GM12878 (cell line): ENCODE data around the gene SPATA1. TPM values are rescaled to one million over a fixed set of nuclear protein-coding genes. Genes with fewer than 3 reads are reported as not detected.

Experiments
- ATAC-seq: fragments of 200-7000 bp; cut with Tn5 transposase; 3 replicates; pipeline ENCODE4 v1.9.1; 2020; ENCODE audit warnings: mild to moderate bottlenecking, moderate library complexity
- BruUV-seq: library from RNA; stranded (reverse); fragments of 400-500 nt; replicated peaks from 2 replicates; lab custom pipeline; 2021; lab: Mats Ljungman, UMichigan
- CTCF ChIA-PET: fragments of 300-600 bp; sonication (Branson Sonifier 250); formaldehyde crosslinking; extraction: SDS; loops from one replicate; lab custom pipeline; 2021; ENCODE audit warnings: inconsistent platforms; lab: Yijun Ruan, JAX
- POLR2A ChIA-PET: fragments of 350-600 bp; formaldehyde crosslinking; extraction: SDS; loops from one replicate; lab custom pipeline; 2021; ENCODE audit warnings: inconsistent platforms; lab: Charles Lee
- RAD21 ChIA-PET: fragments of 300-600 bp; sonication (Branson Sonifier 250); formaldehyde crosslinking; loops from one replicate; lab custom pipeline; 2023; ENCODE audit warnings: antibody characterized with exemption; ENCODE audit not compliant: unreplicated experiment; lab: Charles Lee
- SMC1A ChIA-PET: fragments of 300-600 bp; sonication (Branson Sonifier 250); formaldehyde crosslinking; loops from one replicate; lab custom pipeline; 2023; ENCODE audit not compliant: unreplicated experiment, uncharacterized antibody; lab: Charles Lee
- DNase-seq: peaks from one replicate; pipeline ENCODE4 v3.0.0-alpha.2; 2011; ENCODE audit warnings: low read depth, low spot score
- FAIRE-seq: peaks from 3 replicates; lab custom pipeline; 2011; peaks lifted over from hg19 to GRCh38; lab: Jason Lieb, UNC
- H2AFZ ChIP-seq: 2 replicates; pipeline ENCODE4 v1.6.0; 2011; ENCODE audit warnings: low read depth, low read length, control low read depth; ENCODE audit not compliant: control insufficient read depth
- H3K27ac ChIP-seq: 2 replicates; pipeline ENCODE4 v1.5.1; 2011; ENCODE audit warnings: control low read depth; ENCODE audit not compliant: control insufficient read depth, insufficient read depth
- H3K27me3 ChIP-seq, 2 experiments: replicated peaks in 1 of 2; 2 replicates each; pipeline versions ENCODE4 v1.6.0 to v1.6.1; 2011; ENCODE audit warnings: low read length in 1 of 2; ENCODE audit not compliant: control insufficient read depth in 2 of 2, insufficient read depth in 2 of 2
- H3K36me3 ChIP-seq, 2 experiments: 2 replicates each; pipeline ENCODE4 v1.5.1; 2011; ENCODE audit warnings: low read length in 1 of 2; ENCODE audit not compliant: control insufficient read depth in 2 of 2, insufficient read depth in 2 of 2
- H3K4me1 ChIP-seq: 2 replicates; pipeline ENCODE4 v1.6.1; 2011; ENCODE audit warnings: mild to moderate bottlenecking, low read length, moderate library complexity, mixed read lengths; ENCODE audit not compliant: control insufficient read depth, insufficient read depth
- H3K4me2 ChIP-seq: 2 replicates; pipeline ENCODE4 v1.6.0; 2011; ENCODE audit warnings: control low read depth; ENCODE audit not compliant: control insufficient read depth, insufficient read depth
- H3K4me3 ChIP-seq: fragments of 200-600 bp; sonication (generic); 2 replicates; pipeline ENCODE4 v1.5.1; 2016
- H3K79me2 ChIP-seq: 2 replicates; pipeline ENCODE4 v1.6.0; 2011; ENCODE audit warnings: low read length; ENCODE audit not compliant: control insufficient read depth, insufficient read depth
- H3K9ac ChIP-seq: 2 replicates; pipeline ENCODE4 v1.8.0; 2011; ENCODE audit warnings: low read length, control low read depth, mixed read lengths; ENCODE audit not compliant: control insufficient read depth, insufficient read depth
- H3K9me3 ChIP-seq: replicated peaks from 3 replicates; pipeline ENCODE4 v1.5.1; 2011; ENCODE audit warnings: mild to moderate bottlenecking, low read length; ENCODE audit not compliant: control insufficient read depth, insufficient read depth
- H4K20me1 ChIP-seq: 2 replicates; pipeline ENCODE4 v1.6.0; 2011; ENCODE audit not compliant: control insufficient read depth, insufficient read depth
- BCLAF1 ChIP-seq: fragments of 450-650 bp; IDR thresholded peaks from 2 replicates; pipeline ENCODE4 v1.6.1; 2017; ENCODE audit warnings: antibody characterized with exemption, mild to moderate bottlenecking, moderate library complexity
- CBX3 ChIP-seq: fragments of 200-600 bp; sonication (generic); IDR thresholded peaks from 2 replicates; pipeline ENCODE4 v1.6.1; 2016; ENCODE audit warnings: low read depth, borderline replicate concordance
- CHD2 ChIP-seq: IDR thresholded peaks from 2 replicates; pipeline ENCODE4 v1.6.1; 2011; ENCODE audit warnings: low read depth, low read length, improper control_type of control experiment, borderline replicate concordance
- CHD4 ChIP-seq: fragments of 200-600 bp; sonication (generic); IDR thresholded peaks from 2 replicates; pipeline ENCODE4 v1.6.1; 2016; ENCODE audit warnings: mild to moderate bottlenecking
- FOXM1 ChIP-seq: IDR thresholded peaks from 2 replicates; pipeline ENCODE4 v1.6.1; 2012; ENCODE audit warnings: low read depth, mild to moderate bottlenecking, inconsistent platforms, low read length, moderate library complexity
- NKRF ChIP-seq: fragments of 450-650 bp; conservative IDR thresholded peaks from 2 replicates; pipeline ENCODE4 v1.6.1; 2017; ENCODE audit warnings: mild to moderate bottlenecking, moderate library complexity
- NR2C2 ChIP-seq: IDR thresholded peaks from 2 replicates; pipeline ENCODE4 v1.6.1; 2011; ENCODE audit warnings: borderline replicate concordance, low read depth; ENCODE audit not compliant: control insufficient read depth, insufficient read length
- PML ChIP-seq: IDR thresholded peaks from 2 replicates; pipeline ENCODE4 v1.6.1; 2012; ENCODE audit warnings: low read length, inconsistent platforms
- RAD51 ChIP-seq: fragments of 450-650 bp; IDR thresholded peaks from 2 replicates; pipeline ENCODE4 v1.6.1; 2016; ENCODE audit warnings: moderate library complexity, mild to moderate bottlenecking, inconsistent platforms
- SMAD1 ChIP-seq: fragments of 450-650 bp; IDR thresholded peaks from 2 replicates; pipeline ENCODE4 v1.6.1; 2018; ENCODE audit warnings: mild to moderate bottlenecking, low read depth; ENCODE audit not compliant: partially characterized antibody
- STAT1 ChIP-seq: fragments of 450-650 bp; conservative IDR thresholded peaks from 2 replicates; pipeline ENCODE4 v1.6.1; 2014; ENCODE audit warnings: antibody characterized with exemption, mild to moderate bottlenecking
- ZBED1 ChIP-seq: IDR thresholded peaks from 2 replicates; pipeline ENCODE4 v1.6.1; 2016; ENCODE audit warnings: borderline replicate concordance
- WGBS: methylation state at CpG from one replicate; pipeline ENCODE4 v1.1.6; 2016; ENCODE audit warnings: low lambda C conversion rate; ENCODE audit not compliant: insufficient replicate concordance, insufficient coverage; ENCODE audit errors: missing lambda C conversion rate; 5-methylcytosine and 5-hydroxymethylcytosine counted together
- in situ Hi-C: fragments of 300-500 bp; cut with MboI; formaldehyde crosslinking; loops from 9 replicates; pipeline ENCODE4 v1.14.3; 2018; ENCODE audit warnings: mixed read lengths
- intact Hi-C: fragments of 100-400 bp; cut with micrococcal nuclease; formaldehyde crosslinking; loops from one replicate; pipeline ENCODE4 v1.14.2; 2022; ENCODE audit not compliant: unreplicated experiment
- polyA plus RNA-seq, 11 experiments: library from polyadenylated mRNA; depleted of rRNA in 4 of 11; unstranded in 6 of 11; stranded (reverse) in 5 of 11; fragments of >200 nt; fragmentation: Nextera tagmentation in 4 of 11; fragmentation: Illumina TruSeq in 1 of 11; extraction: Ambion mirVana in 4 of 11; extraction: Trizol in 1 of 11; gene quantifications; 1 replicate in 1 of 11; 2 replicates in 10 of 11; pipeline versions ENCODE4 v1.2.1 to v1.2.3, GENCODE V29; 2011 to 2016; ENCODE audit warnings: inconsistent platforms in 2 of 11, missing spikeins in 2 of 11, low read depth in 1 of 11
- total RNA-seq, 4 experiments: library from RNA; depleted of rRNA in 3 of 4; stranded (reverse); fragments of >200 nt in 3 of 4; fragmentation: Illumina TruSeq in 1 of 4; extraction: Trizol in 1 of 4; gene quantifications; 2 replicates each; pipeline versions ENCODE4 v1.2.1 to v1.2.3, GENCODE V29; 2013 to 2021

The SPATA1 gene
- total and polyA plus RNA-seq, 10 of the 15 experiments (the other 5 are each of a cell fraction or from before 2014, with no cell fraction given): 0.74 to 2.4 (median 1.9) TPM

- no peaks in the 10 kb centered on the region for H3K4me1 ChIP-seq
- TF ChIP-seq CBX3 (no peak), CHD2 (no peak), RAD51 (no peak), BCLAF1 (no peak), ZBED1 (no peak), FOXM1 (no peak), CHD4 (no peak), STAT1 (no peak), NR2C2 (no peak), NKRF (no peak), SMAD1 (no peak), PML (no peak)
- TF ChIP-seq, all 136 proteins: peak for 0
- RAD21 ChIA-PET: no interaction called here
- in situ Hi-C loops (no loop called here), intact Hi-C loops (no loop called here)
- no peak overlapping the region for H3K27ac ChIP-seq
- H3K4me3 ChIP-seq: no peak overlapping the region
- no peaks in the 10 kb centered on the region for H3K79me2 ChIP-seq
- H4K20me1 ChIP-seq: no peaks in the 10 kb centered on the region
- POLR2A ChIA-PET: no interaction called here
- DNase-seq (no peak), ATAC-seq (no peak), FAIRE-seq (no peak)
- 72% methylated on average over 2 of the region's 2 CpGs for whole genome bisulfite sequencing
- CTCF ChIA-PET: interaction anchor here (1.4 to 1.7 kb wide), 2 partner anchors 11 to 47 kb away, joined by 4 to 5 read pairs; no protein-coding TSS in a partner anchor
- H3K4me2 ChIP-seq: no peak overlapping the region
- no peak overlapping the region for H2AFZ ChIP-seq
- no peak overlapping the region for H3K9ac ChIP-seq
- H3K36me3 ChIP-seq: no peaks in the 10 kb centered on the region; a peak in 1 of 4 replicates
- no TSS peak for BruUV-seq
- no peaks in the 10 kb centered on the region for H3K9me3 ChIP-seq
- no peaks in the 10 kb centered on the region for H3K27me3 ChIP-seq
- SMC1A ChIA-PET: interaction anchor here (0.9 to 1.3 kb wide), 5 partner anchors 8 to 73 kb away, joined by 3 to 4 read pairs (median 3); no protein-coding TSS in a partner anchor
Observed at GRCh38 chr1:84550826-84551225, 44.6 kb downstream of the SPATA1 start.
